Activated B cell treated with CpG ODN at 0.5 μM for 24 hours (primary cell): ENCODE measurements around the gene TAF6L. TPM values are rescaled to one million over a fixed set of nuclear protein-coding genes. Genes with fewer than 3 reads are reported as not detected.
A peak's percentile ranks its signal among the peaks of the same experiment; 100 is the strongest.

Experiments used
- ATAC-seq: fragments of 200-7000 bp; cut with Tn5 transposase; one replicate; pipeline ENCODE4 v1.10.0; 2021; ENCODE audit warnings: low read depth, mild to moderate bottlenecking, moderate library complexity
- CTCF ChIA-PET: fragments of 350-600 bp; sonication (Branson Sonifier 250); formaldehyde crosslinking; loops from one replicate; lab custom pipeline; 2021; ENCODE audit warnings: antibody characterized with exemption; lab: Charles Lee
- POLR2A ChIA-PET: fragments of 350-600 bp; sonication (Branson Sonifier 250); formaldehyde crosslinking; loops from one replicate; lab custom pipeline; 2021; ENCODE audit warnings: antibody characterized with exemption; lab: Charles Lee
- DNase-seq: peaks from one replicate; pipeline ENCODE4 v3.0.0; 2022
- H3K27ac Mint-ChIP-seq: one replicate; pipeline ENCODE4 v1.8.0; 2020; ENCODE audit warnings: mixed read lengths
- H3K27me3 Mint-ChIP-seq: one replicate; pipeline ENCODE4 v1.8.0; 2021; ENCODE audit warnings: mixed read lengths
- H3K36me3 Mint-ChIP-seq: one replicate; pipeline ENCODE4 v1.8.0; 2021; ENCODE audit warnings: low read depth, mixed read lengths
- H3K4me1 Mint-ChIP-seq: one replicate; pipeline ENCODE4 v1.8.0; 2021; ENCODE audit warnings: mixed read lengths
- H3K4me3 Mint-ChIP-seq: one replicate; pipeline ENCODE4 v1.8.0; 2020; ENCODE audit warnings: mild to moderate bottlenecking, mixed read lengths
- H3K9me3 Mint-ChIP-seq: one replicate; pipeline ENCODE4 v1.8.0; 2020; ENCODE audit warnings: mixed read lengths
- intact Hi-C: fragments of 100-400 bp; cut with micrococcal nuclease; formaldehyde crosslinking; loops from one replicate; pipeline ENCODE4 v1.15.1; 2024
- total RNA-seq: library from RNA; stranded (reverse); gene quantifications from 2 replicates; pipeline ENCODE4 v1.2.3, GENCODE V29; 2022
- TF ChIP-seq, protein P1 (sequence below): fragments of 200-600 bp; IDR thresholded peaks from one replicate; pipeline ENCODE4 v1.8.0; 2022; ENCODE audit warnings: antibody characterized with exemption, mild to moderate bottlenecking

The TAF6L gene
- total RNA-seq, 1 donor from 2014 or later = 38.6 TPM

- ATAC-seq (peak; percentile 71), DNase-seq (peak; percentile 87)
- CTCF ChIA-PET = interaction anchor here (0.6 to 4.8 kb wide), 24 partner anchors 8 to 746 kb away, joined by 3 to 66 read pairs (median 7); partner anchors contain the start of genes GANAB, HNRNPUL2, NXF1 and POLR2G
- H3K4me1 Mint-ChIP-seq = peaks cover 42% of the 10 kb centered on the region
- TF ChIP-seq, protein P1, sequence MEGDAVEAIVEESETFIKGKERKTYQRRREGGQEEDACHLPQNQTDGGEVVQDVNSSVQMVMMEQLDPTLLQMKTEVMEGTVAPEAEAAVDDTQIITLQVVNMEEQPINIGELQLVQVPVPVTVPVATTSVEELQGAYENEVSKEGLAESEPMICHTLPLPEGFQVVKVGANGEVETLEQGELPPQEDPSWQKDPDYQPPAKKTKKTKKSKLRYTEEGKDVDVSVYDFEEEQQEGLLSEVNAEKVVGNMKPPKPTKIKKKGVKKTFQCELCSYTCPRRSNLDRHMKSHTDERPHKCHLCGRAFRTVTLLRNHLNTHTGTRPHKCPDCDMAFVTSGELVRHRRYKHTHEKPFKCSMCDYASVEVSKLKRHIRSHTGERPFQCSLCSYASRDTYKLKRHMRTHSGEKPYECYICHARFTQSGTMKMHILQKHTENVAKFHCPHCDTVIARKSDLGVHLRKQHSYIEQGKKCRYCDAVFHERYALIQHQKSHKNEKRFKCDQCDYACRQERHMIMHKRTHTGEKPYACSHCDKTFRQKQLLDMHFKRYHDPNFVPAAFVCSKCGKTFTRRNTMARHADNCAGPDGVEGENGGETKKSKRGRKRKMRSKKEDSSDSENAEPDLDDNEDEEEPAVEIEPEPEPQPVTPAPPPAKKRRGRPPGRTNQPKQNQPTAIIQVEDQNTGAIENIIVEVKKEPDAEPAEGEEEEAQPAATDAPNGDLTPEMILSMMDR = peak; percentile 66
- H3K36me3 Mint-ChIP-seq = peaks cover 49% of the 10 kb centered on the region
- no peaks in the 10 kb centered on the region for H3K9me3 Mint-ChIP-seq
- H3K27me3 Mint-ChIP-seq = no peaks in the 10 kb centered on the region
- intact Hi-C loops = loop anchor here (1.0 to 2.0 kb wide), 10 partner anchors 16 to 122 kb away; partner anchors contain the start of genes C11orf98, CSKMT, HNRNPUL2 and NXF1
- H3K4me3 Mint-ChIP-seq = peak within 1 kb of the TSS; percentile 92
- POLR2A ChIA-PET = interaction anchor here (0.5 to 8.8 kb wide), 44 partner anchors 9 to 1436 kb away, joined by 3 to 308 read pairs (median 6); partner anchors contain the start of genes BSCL2, C11orf98, CSKMT and EEF1G
- peak within 1 kb of the TSS; percentile 89 for H3K27ac Mint-ChIP-seq
Measured at GRCh38 chr11:62787005-62787759, 16.0 kb downstream of the TAF6L start, which contains the start of gene TMEM179B. Gene TMEM179B, plus strand, starts transcription at chr11:62787402. Its CDS starts 30 bp downstream, at chr11:62787432.

DNA sequence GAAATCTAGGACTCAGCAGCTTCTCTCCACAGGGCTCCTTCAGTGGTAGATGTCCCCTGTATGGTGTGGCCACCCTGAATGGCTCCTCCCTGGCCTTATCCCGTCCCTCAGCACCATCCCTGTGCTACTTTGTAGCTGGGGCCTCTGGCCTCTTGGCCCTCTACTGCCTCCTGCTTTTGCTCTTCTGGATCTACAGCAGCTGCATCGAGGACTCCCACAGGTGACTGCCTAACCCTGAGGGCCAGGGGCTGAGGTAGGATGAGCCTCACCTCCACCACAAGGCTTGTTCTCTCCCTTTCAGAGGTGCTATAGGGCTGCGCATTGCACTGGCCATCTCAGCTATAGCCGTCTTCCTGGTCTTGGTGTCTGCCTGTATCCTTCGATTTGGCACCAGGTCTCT lies 17.8 kb downstream of the TAF6L start:
- Mint-ChIP-seq H3K9me3 (no peaks in the 10 kb centered on the region), H3K4me1 (peaks cover 48% of the 10 kb centered on the region), H3K27me3 (no peaks in the 10 kb centered on the region), H3K27ac (peak overlapping the region; percentile 43), H3K36me3 (peaks cover 45% of the 10 kb centered on the region), H3K4me3 (peak overlapping the region; percentile 92)
- ChIA-PET CTCF (no interaction called here), POLR2A (interaction anchor here (1.0 to 8.8 kb wide), 16 partner anchors 12 to 197 kb away, joined by 4 to 308 read pairs (median 6); partner anchors contain the start of genes C11orf98, CSKMT, LBHD1 and NXF1)
- intact Hi-C loops = no loop called here
- TF ChIP-seq, protein P1 = no peak
- DNase-seq (no peak), ATAC-seq (no peak)

- DNase-seq (no peak), ATAC-seq (no peak)
- Mint-ChIP-seq H3K27ac (peak overlapping the region; percentile 56), H3K27me3 (no peaks in the 10 kb centered on the region), H3K36me3 (peaks cover 51% of the 10 kb centered on the region), H3K4me3 (peak overlapping the region; percentile 92), H3K9me3 (no peaks in the 10 kb centered on the region), H3K4me1 (peaks cover 48% of the 10 kb centered on the region)
- intact Hi-C loops = no loop called here
- TF ChIP-seq, protein P1 = no peak
- ChIA-PET POLR2A (interaction anchor here (0.5 to 8.8 kb wide), 15 partner anchors 12 to 1989 kb away, joined by 3 to 308 read pairs (median 5); partner anchors contain the start of genes C11orf98, CSKMT, NXF1 and POLR2G), CTCF (no interaction called here)
Measured at GRCh38 chr11:62789576-62789975, 18.4 kb downstream of the TAF6L start.

DNA sequence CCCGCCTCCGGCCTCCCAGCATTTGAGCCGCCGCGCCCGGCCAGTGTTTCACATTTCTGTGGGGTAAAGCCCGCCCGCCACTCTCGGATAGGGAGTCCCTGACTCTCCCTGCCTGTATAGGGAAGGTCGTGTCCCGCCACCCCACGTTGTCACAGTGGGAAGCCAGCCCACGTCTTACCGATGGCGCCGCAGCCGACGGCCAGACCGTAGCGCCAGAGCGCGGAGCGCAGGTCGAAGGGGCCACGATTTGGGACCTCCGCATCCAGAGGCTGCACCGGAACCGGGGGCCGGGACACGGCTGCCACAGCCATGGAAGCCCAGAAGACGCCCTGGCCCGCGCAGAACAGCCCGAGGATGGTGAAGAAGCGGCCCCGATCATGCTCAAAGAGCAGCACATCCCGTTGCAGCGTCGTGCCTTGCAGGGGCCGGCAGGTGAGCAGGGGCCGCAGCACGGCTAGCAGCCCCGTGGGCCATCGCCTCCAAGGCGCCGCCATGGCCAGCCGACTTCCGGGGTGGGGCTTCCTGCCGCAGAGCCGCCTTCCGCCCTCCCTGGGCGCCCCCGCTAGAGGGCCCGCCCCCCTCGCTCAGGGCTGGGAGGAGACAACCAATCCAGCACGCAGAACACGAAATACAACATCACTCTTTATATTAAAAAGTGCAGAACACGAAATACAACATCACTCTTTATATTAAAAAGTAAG lies 20.5 kb downstream of the TAF6L start, which contains the start of gene TMEM223:
Gene TMEM223, minus strand, starts transcription at position 506 of the 701 bp plus-strand sequence. Its CDS starts 12 bp downstream, at position 494.
- TF ChIP-seq, protein P1 = no peak
- intact Hi-C loops = loop anchor here (1.0 kb wide), 1 partner anchor 14 kb away; the partner anchor contains the start of gene NXF1
- ChIA-PET CTCF (interaction anchor here (0.7 kb wide), 1 partner anchor 9 kb away, joined by 3 read pairs; no protein-coding TSS in a partner anchor), POLR2A (interaction anchor here (0.9 to 8.8 kb wide), 13 partner anchors 9 to 200 kb away, joined by 3 to 308 read pairs (median 8); partner anchors contain the start of genes HNRNPUL2, NXF1, SLC3A2 and STX5)
- Mint-ChIP-seq H3K9me3 (no peaks in the 10 kb centered on the region), H3K36me3 (peaks cover 68% of the 10 kb centered on the region), H3K27me3 (no peaks in the 10 kb centered on the region), H3K4me1 (peaks cover 40% of the 10 kb centered on the region), H3K27ac (peak within 1 kb of the TSS; percentile 89), H3K4me3 (peak within 1 kb of the TSS; percentile 88)
- peak; percentile 81 for ATAC-seq
- peak; percentile 84 for DNase-seq
